Panc1 (cell line): ENCODE measurements around the gene IRX4.

Source experiments
- POLR2AphosphoS5 ChIP-seq: IDR thresholded peaks from 2 replicates; pipeline ENCODE4 v1.6.1; 2012; ENCODE audit warnings: mild to moderate bottlenecking, low read depth, low read length, moderate library complexity
- TCF7L2 ChIP-seq: IDR thresholded peaks from 2 replicates; pipeline ENCODE4 v1.6.1; 2011; ENCODE audit warnings: mild to moderate bottlenecking, low read depth, low read length, inconsistent platforms
- TF ChIP-seq, protein P1 (sequence below): fragments of 450-650 bp; IDR thresholded peaks from 2 replicates; pipeline ENCODE4 v1.5.1; 2017; ENCODE audit warnings: mild to moderate bottlenecking

DNA sequence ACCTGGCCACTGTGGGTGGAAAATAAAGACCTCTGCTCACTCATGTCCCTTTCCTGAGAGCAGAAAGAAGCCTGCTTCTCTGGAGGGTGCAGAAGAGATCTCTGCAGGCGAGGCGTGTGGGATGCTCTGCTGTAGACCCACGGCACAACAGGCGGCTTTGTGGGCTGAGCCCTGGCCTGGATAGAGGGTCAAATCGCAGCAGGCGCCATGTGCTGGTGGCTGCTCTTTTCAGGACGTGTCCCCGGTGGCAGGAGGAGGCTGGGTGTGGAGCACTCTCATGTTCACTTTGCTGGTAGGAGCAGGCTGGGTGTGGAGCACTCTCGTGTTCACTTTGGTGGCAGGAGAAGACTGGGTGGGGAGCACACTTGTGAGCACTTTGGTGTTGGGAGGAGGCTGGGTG is 35.1 kb downstream of the IRX4 start:
- TF ChIP-seq, protein P1, sequence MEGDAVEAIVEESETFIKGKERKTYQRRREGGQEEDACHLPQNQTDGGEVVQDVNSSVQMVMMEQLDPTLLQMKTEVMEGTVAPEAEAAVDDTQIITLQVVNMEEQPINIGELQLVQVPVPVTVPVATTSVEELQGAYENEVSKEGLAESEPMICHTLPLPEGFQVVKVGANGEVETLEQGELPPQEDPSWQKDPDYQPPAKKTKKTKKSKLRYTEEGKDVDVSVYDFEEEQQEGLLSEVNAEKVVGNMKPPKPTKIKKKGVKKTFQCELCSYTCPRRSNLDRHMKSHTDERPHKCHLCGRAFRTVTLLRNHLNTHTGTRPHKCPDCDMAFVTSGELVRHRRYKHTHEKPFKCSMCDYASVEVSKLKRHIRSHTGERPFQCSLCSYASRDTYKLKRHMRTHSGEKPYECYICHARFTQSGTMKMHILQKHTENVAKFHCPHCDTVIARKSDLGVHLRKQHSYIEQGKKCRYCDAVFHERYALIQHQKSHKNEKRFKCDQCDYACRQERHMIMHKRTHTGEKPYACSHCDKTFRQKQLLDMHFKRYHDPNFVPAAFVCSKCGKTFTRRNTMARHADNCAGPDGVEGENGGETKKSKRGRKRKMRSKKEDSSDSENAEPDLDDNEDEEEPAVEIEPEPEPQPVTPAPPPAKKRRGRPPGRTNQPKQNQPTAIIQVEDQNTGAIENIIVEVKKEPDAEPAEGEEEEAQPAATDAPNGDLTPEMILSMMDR, result no peak
- TF ChIP-seq TCF7L2 (no peak), POLR2AphosphoS5 (no peak)
